HepG2 (cell line): ENCODE data around the gene FER1L5. TPM values are rescaled to one million over a fixed set of nuclear protein-coding genes. Genes with fewer than 3 reads are reported as not detected.

Experiments
- CAMTA2 ChIP-seq: sonication (generic); formaldehyde crosslinking; IDR thresholded peaks from 2 replicates; pipeline ENCODE4 v1.4.0; 2020; ENCODE audit warnings: mild to moderate bottlenecking, missing genetic modification reagents, borderline replicate concordance
- HES4 ChIP-seq: sonication (generic); formaldehyde crosslinking; IDR thresholded peaks from 2 replicates; pipeline ENCODE4 v1.9.0; 2021; ENCODE audit warnings: mild to moderate bottlenecking, missing genetic modification reagents, borderline replicate concordance
- KDM4B ChIP-seq: sonication (generic); formaldehyde crosslinking; IDR thresholded peaks from 2 replicates; pipeline ENCODE4 v1.4.0; 2020; ENCODE audit warnings: missing genetic modification reagents
- MATR3 ChIP-seq: sonication (generic); formaldehyde crosslinking; IDR thresholded peaks from 2 replicates; pipeline ENCODE4 v1.4.0; 2020; ENCODE audit warnings: missing genetic modification reagents
- MIER3 ChIP-seq: IDR thresholded peaks from 2 replicates; pipeline ENCODE4 v1.6.1; 2016; ENCODE audit warnings: missing compliant biosample characterization, borderline replicate concordance
- NFAT5 ChIP-seq: sonication (generic); formaldehyde crosslinking; IDR thresholded peaks from 2 replicates; pipeline ENCODE4 v1.4.0; 2020; ENCODE audit warnings: missing genetic modification reagents
- NR0B2 ChIP-seq: sonication (generic); formaldehyde crosslinking; IDR thresholded peaks from 2 replicates; pipeline ENCODE4 v1.4.0; 2020; ENCODE audit warnings: mild to moderate bottlenecking, missing genetic modification reagents
- ONECUT2 ChIP-seq: sonication (generic); formaldehyde crosslinking; IDR thresholded peaks from 2 replicates; pipeline ENCODE4 v1.4.0; 2020; ENCODE audit warnings: missing genetic modification reagents
- PHB2 ChIP-seq: fragments of 450-650 bp; IDR thresholded peaks from 2 replicates; pipeline ENCODE4 v1.6.1; 2018; ENCODE audit not compliant: partially characterized antibody
- TCF7 ChIP-seq: sonication (generic); IDR thresholded peaks from 2 replicates; pipeline ENCODE4 v1.6.1; 2016; ENCODE audit warnings: antibody characterized with exemption, low read depth
- ZFP91 ChIP-seq: sonication (generic); formaldehyde crosslinking; IDR thresholded peaks from 2 replicates; pipeline ENCODE4 v1.9.0; 2022; ENCODE audit warnings: missing genetic modification reagents, mild to moderate bottlenecking, borderline replicate concordance
- ZNF207 ChIP-seq: fragments of 450-650 bp; IDR thresholded peaks from 2 replicates; pipeline ENCODE4 v1.6.1; 2016; ENCODE audit warnings: antibody characterized with exemption, borderline replicate concordance
- ZNF501 ChIP-seq: sonication (generic); formaldehyde crosslinking; IDR thresholded peaks from 2 replicates; pipeline ENCODE4 v1.5.1; 2020; ENCODE audit warnings: mild to moderate bottlenecking, moderate library complexity, missing genetic modification reagents
- ZNF879 ChIP-seq: sonication (generic); formaldehyde crosslinking; IDR thresholded peaks from 2 replicates; pipeline ENCODE4 v1.8.1; 2023; ENCODE audit warnings: missing genetic modification reagents
- polyA plus RNA-seq, 8 experiments: library from polyadenylated mRNA; depleted of rRNA in 3 of 8; stranded (reverse) in 7 of 8; unstranded in 1 of 8; fragments of >200 nt; fragmentation: Illumina TruSeq in 4 of 8; extraction: Trizol in 4 of 8; gene quantifications; 2 replicates each; pipeline versions ENCODE4 v1.2.1 to v1.2.3, GENCODE V29; 2011 to 2016; ENCODE audit warnings: low read depth in 4 of 8, missing spikeins in 1 of 8, mixed read lengths in 1 of 8; ENCODE audit not compliant: insufficient read depth in 1 of 8
- total RNA-seq, 5 experiments: library from RNA; depleted of rRNA; stranded (reverse); fragments of >200 nt; fragmentation: Illumina TruSeq; extraction: Trizol; gene quantifications; 2 replicates each; pipeline ENCODE4 v1.2.3, GENCODE V29; 2016; ENCODE audit warnings: low read depth in 1 of 5
- TF ChIP-seq, protein P1 (sequence below): sonication (generic); formaldehyde crosslinking; IDR thresholded peaks from 2 replicates; pipeline ENCODE4 v1.8.0; 2022; ENCODE audit warnings: mild to moderate bottlenecking, missing genetic modification reagents; ENCODE audit not compliant: insufficient replicate concordance
- TF ChIP-seq, protein P2 (sequence below): sonication (generic); formaldehyde crosslinking; IDR thresholded peaks from 2 replicates; pipeline ENCODE4 v1.4.0; 2020; ENCODE audit warnings: low read depth, missing genetic modification reagents

Gene FER1L5
- total and polyA plus RNA-seq, 2 of the 13 experiments (the other 11 are each of a cell fraction or from before 2014, with no cell fraction given) = 0.02 to 0.08 TPM

DNA sequence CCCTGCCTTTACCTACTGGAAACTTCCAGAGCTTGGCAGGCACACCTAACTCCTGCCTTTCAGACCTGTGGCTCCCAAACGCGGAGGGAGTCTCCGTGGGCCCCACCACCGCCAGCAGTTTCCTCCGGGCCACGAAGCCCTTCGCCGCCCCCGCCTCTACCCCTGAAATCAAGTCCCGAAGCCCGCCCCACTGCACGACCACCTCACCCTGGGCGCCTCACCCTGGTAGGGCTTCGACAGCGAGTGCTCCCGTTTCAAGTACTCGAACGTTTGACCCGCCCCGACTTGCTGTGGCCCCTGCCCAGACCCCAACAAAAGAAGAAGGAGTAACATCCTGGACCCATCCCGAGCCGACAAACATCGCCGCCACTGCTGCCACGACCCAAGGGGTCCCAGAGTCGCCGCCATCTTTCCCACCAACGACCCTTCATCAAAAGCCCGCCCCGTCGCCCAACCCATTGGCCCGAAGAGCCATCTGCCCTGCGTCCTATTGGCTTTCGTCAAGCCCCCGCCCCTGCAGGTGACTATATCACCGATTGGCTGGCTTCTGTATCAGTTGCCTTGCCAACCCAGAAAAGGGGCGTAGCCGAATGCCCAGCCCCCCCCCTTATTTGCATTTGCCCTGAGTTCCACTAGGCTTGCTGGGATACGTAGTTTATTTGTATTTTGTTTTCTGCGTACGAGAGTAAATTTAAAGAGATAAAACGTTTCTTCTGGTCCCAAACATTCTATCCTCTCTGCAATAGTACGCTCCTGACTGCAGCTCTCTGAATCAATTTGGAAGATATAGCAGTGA lies 97.3 kb downstream of the FER1L5 start, which contains the start of gene LMAN2L (continued):
- TF ChIP-seq NFAT5 (peak; percentile 72; the same call in 1 of the 2 replicates), MIER3 (CRISPR knock-in tag) (peak; percentile 36; the same call in 1 of the 2 replicates), TCF7 (no peak), PHB2 (no peak), NR0B2 (0 out of 2 replicates have a peak, but pooled peaks have one; percentile 47), ZFP91 (CRISPR knock-in tag) (peak; percentile 99), CAMTA2 (CRISPR knock-in tag) (no peak; the same call in 1 of the 2 replicates), KDM4B (CRISPR knock-in tag) (no peak), ONECUT2 (CRISPR knock-in tag) (no peak), ZNF207 (no peak), HES4 (no peak), ZNF879 (CRISPR knock-in tag) (no peak), MATR3 (CRISPR knock-in tag) (no peak), ZNF501 (CRISPR knock-in tag) (peak; percentile 83)
- TF ChIP-seq, protein P1, sequence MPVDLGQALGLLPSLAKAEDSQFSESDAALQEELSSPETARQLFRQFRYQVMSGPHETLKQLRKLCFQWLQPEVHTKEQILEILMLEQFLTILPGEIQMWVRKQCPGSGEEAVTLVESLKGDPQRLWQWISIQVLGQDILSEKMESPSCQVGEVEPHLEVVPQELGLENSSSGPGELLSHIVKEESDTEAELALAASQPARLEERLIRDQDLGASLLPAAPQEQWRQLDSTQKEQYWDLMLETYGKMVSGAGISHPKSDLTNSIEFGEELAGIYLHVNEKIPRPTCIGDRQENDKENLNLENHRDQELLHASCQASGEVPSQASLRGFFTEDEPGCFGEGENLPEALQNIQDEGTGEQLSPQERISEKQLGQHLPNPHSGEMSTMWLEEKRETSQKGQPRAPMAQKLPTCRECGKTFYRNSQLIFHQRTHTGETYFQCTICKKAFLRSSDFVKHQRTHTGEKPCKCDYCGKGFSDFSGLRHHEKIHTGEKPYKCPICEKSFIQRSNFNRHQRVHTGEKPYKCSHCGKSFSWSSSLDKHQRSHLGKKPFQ (CRISPR knock-in tag) = peak; percentile 32
- TF ChIP-seq, protein P2, sequence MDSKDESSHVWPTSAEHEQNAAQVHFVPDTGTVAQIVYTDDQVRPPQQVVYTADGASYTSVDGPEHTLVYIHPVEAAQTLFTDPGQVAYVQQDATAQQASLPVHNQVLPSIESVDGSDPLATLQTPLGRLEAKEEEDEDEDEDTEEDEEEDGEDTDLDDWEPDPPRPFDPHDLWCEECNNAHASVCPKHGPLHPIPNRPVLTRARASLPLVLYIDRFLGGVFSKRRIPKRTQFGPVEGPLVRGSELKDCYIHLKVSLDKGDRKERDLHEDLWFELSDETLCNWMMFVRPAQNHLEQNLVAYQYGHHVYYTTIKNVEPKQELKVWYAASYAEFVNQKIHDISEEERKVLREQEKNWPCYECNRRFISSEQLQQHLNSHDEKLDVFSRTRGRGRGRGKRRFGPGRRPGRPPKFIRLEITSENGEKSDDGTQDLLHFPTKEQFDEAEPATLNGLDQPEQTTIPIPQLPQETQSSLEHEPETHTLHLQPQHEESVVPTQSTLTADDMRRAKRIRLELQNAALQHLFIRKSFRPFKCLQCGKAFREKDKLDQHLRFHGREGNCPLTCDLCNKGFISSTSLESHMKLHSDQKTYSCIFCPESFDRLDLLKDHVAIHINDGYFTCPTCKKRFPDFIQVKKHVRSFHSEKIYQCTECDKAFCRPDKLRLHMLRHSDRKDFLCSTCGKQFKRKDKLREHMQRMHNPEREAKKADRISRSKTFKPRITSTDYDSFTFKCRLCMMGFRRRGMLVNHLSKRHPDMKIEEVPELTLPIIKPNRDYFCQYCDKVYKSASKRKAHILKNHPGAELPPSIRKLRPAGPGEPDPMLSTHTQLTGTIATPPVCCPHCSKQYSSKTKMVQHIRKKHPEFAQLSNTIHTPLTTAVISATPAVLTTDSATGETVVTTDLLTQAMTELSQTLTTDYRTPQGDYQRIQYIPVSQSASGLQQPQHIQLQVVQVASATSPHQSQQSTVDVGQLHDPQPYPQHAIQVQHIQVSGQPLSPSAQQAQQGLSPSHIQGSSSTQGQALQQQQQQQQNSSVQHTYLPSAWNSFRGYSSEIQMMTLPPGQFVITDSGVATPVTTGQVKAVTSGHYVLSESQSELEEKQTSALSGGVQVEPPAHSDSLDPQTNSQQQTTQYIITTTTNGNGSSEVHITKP = no peak
